Measurements from ENCODE around the gene RBM33.
"Not testable (repeated sequence)": the region's sequence is repeated elsewhere in the genome, so short reads cannot be mapped to it uniquely, and the experiment has no call there.

Gene RBM33

DNA sequence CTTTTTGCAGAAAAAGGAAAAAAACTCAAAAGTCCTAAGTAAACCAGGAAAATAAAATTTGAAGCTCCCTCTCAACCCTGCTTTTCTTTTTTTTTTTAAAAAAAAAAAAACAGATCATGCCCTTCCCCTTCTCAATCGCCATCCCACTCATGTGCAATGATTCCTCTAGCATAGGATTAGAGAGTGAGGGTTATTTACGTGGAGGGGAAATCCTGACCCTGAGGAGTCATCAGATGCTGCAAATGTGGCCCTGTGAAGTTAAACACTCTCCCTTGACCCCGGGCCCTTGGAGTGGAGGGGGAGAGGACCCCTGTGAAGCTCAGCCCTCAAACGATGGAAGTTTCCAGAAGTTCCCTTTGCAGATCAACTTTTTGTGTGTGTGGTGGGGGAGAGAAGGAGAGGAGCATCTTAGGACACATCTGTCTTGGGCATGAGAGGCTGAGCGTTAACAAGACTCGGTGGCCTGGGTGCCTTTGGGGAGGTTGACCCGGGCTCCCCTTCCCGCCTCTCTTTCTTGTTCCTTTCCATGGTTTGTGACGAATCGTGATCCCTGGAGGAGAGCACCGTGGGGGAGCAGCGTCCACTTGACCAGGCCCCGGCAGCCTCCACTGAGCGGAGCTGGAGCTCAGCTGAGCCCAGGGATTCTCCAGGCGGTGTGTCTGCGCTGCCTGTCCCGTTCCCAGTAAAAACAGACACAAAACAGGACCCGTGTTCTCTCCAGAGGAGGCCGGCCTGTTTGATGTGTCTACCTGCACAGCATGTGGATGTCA is 169.3 kb downstream of the RBM33 start:
- Histone ChIP-seq H3K4me3 (ENCODE audit: low read depth in 1 of 2, low read length in 2 of 2) (no peak overlapping the region), H3K36me3 (ENCODE audit: control insufficient read depth in 1 of 2, insufficient read depth in 2 of 2, low read length in 2 of 2) (no peaks in the 10 kb centered on the region), H3K27ac (ENCODE audit: low read length) (no peak overlapping the region), H3K4me1 (ENCODE audit: control insufficient read depth in 1 of 2, insufficient read depth in 2 of 2, low read length in 2 of 2) (peaks cover 0 to 27% of the 10 kb centered on the region in 2 donors), H3K9me3 (ENCODE audit: control insufficient read depth in 1 of 2, low read length in 2 of 2) (no peaks in the 10 kb centered on the region), H3K27me3 (ENCODE audit: low read depth, low read length) (peaks cover 38% of the 10 kb centered on the region)

GRCh38 chr7:155814316-155815276 is 170.1 kb downstream of the RBM33 start:
- Histone ChIP-seq H3K9me3 (ENCODE audit: control insufficient read depth in 1 of 2, low read length in 2 of 2) (no peaks in the 10 kb centered on the region), H3K27ac (ENCODE audit: low read length) (no peak overlapping the region), H3K27me3 (ENCODE audit: low read depth, low read length) (peaks cover 38% of the 10 kb centered on the region), H3K36me3 (ENCODE audit: control insufficient read depth in 1 of 2, insufficient read depth in 2 of 2, low read length in 2 of 2) (no peaks in the 10 kb centered on the region), H3K4me1 (ENCODE audit: control insufficient read depth in 1 of 2, insufficient read depth in 2 of 2, low read length in 2 of 2) (peaks cover 0 to 19% of the 10 kb centered on the region in 2 donors), H3K4me3 (ENCODE audit: low read depth in 1 of 2, low read length in 2 of 2) (no peak overlapping the region)

DNA sequence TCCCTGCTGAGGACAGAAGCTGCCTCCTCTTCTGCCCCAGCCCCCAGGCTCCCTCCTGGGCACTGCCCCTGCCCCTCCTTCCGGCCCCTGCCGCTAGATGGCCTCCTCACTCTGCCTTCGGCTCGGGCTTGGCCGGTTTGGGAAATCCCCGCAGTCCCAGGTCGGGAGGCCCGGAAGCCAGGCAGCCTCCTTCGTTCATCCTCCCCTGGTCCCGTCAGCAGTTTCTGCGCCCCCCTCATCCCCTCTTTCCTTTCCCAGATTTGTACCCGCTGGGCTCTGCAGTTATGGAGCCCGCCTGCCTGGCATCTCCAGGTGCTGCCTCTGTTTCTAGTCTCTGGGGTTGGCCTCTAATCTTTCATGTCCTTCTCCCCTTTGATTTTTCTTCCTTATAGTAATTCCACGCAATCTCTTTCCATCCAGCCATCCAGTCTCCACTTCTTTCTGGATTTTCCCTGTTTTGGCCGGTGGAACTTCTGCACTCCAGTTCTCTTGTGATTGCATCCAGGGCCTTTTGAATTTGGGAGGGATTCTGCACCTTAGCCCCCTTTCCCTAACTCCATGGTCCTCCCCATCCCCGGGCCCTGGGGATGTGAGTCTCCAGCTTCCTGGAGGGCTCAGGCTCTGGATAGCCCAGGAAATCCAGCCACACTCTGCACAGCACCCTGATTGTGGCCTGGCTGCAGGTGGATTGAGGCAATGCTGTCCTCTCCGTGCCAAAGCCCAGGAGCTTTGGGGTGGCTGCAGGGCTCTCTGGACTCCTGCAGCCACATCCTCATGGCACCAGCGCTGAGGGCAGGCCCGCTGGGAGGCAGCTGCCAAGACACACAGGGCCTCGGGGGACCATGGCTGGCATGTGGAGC is 171.1 kb downstream of the RBM33 start:
- Histone ChIP-seq H3K4me3 (ENCODE audit: low read depth in 1 of 2, low read length in 2 of 2) (no peak overlapping the region), H3K9me3 (ENCODE audit: control insufficient read depth in 1 of 2, low read length in 2 of 2) (no peaks in the 10 kb centered on the region), H3K4me1 (ENCODE audit: control insufficient read depth in 1 of 2, insufficient read depth in 2 of 2, low read length in 2 of 2) (peaks cover 0 to 9% of the 10 kb centered on the region in 2 donors), H3K36me3 (ENCODE audit: control insufficient read depth in 1 of 2, insufficient read depth in 2 of 2, low read length in 2 of 2) (no peaks in the 10 kb centered on the region), H3K27ac (ENCODE audit: low read length) (no peak overlapping the region), H3K27me3 (ENCODE audit: low read depth, low read length) (peaks cover 30% of the 10 kb centered on the region)

- Histone ChIP-seq H3K9me3 (ENCODE audit: control insufficient read depth in 1 of 2, low read length in 2 of 2) (no peaks in the 10 kb centered on the region), H3K4me3 (ENCODE audit: low read depth in 1 of 2, low read length in 2 of 2) (no peak overlapping the region), H3K27ac (ENCODE audit: low read length) (no peak overlapping the region), H3K36me3 (ENCODE audit: control insufficient read depth in 1 of 2, insufficient read depth in 2 of 2, low read length in 2 of 2) (no peaks in the 10 kb centered on the region), H3K27me3 (ENCODE audit: low read depth, low read length) (peaks cover 24% of the 10 kb centered on the region), H3K4me1 (ENCODE audit: control insufficient read depth in 1 of 2, insufficient read depth in 2 of 2, low read length in 2 of 2) (peaks cover 0 to 8% of the 10 kb centered on the region in 2 donors)
Observed at GRCh38 chr7:155816192-155816508, 171.7 kb downstream of the RBM33 start.

DNA sequence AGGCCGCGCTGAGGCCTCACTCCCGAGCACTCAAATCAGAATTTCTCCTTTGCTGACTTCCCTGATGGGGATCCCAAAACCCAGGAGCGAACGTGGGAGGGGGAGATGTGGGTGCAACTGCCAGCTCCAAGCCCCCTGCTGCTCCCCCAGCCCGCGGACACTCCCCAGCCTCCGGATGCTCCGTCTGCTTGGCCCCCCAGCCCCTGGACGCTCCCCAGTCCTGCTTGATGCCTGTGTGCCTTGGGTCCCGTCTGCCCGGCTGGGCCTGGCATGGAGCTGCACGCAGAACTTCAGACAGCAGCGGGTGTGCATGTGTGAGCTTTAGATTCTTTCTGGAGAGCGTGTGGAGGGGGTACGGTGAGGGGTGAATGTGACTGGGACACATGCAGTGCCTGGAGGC is 172.5 kb downstream of the RBM33 start:
- no peak overlapping the region for H3K27ac ChIP-seq (ENCODE audit: low read length)
- no peak overlapping the region for H3K4me3 ChIP-seq (ENCODE audit: low read depth in 1 of 2, low read length in 2 of 2)
- no peaks in the 10 kb centered on the region for H3K9me3 ChIP-seq (ENCODE audit: control insufficient read depth in 1 of 2, low read length in 2 of 2)
- H3K36me3 ChIP-seq (ENCODE audit: control insufficient read depth in 1 of 2, insufficient read depth in 2 of 2, low read length in 2 of 2): no peaks in the 10 kb centered on the region
- H3K27me3 ChIP-seq (ENCODE audit: low read depth, low read length): peaks cover 16% of the 10 kb centered on the region
- H3K4me1 ChIP-seq (ENCODE audit: control insufficient read depth in 1 of 2, insufficient read depth in 2 of 2, low read length in 2 of 2): peaks cover 0 to 3% of the 10 kb centered on the region in 2 donors

DNA sequence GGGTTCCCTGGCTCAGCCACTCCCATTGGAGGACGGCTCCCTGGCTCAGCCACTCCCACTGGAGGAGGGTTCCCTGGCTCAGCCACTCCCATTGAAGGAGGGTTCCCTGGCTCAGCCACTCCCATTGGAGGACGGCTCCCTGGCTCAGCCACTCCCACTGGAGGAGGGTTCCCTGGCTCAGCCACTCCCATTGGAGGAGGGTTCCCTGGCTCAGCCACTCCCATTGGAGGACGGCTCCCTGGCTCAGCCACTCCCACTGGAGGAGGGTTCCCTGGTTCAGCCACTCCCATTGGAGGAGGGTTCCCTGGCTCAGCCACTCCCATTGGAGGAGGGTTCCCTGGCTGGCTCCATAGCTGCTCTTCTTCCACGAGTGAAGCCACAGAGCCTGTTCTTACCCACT is 173.1 kb downstream of the RBM33 start:
- H3K36me3 ChIP-seq (ENCODE audit: control insufficient read depth in 1 of 2, insufficient read depth in 2 of 2, low read length in 2 of 2); H3K27ac ChIP-seq (ENCODE audit: low read length); H3K4me1 ChIP-seq (ENCODE audit: control insufficient read depth in 1 of 2, insufficient read depth in 2 of 2, low read length in 2 of 2); H3K4me3 ChIP-seq (ENCODE audit: low read depth in 1 of 2, low read length in 2 of 2); H3K9me3 ChIP-seq (ENCODE audit: control insufficient read depth in 1 of 2, low read length in 2 of 2): not testable (repeated sequence)
- peaks cover 12% of the 10 kb centered on the region for H3K27me3 ChIP-seq (ENCODE audit: low read depth, low read length)

DNA sequence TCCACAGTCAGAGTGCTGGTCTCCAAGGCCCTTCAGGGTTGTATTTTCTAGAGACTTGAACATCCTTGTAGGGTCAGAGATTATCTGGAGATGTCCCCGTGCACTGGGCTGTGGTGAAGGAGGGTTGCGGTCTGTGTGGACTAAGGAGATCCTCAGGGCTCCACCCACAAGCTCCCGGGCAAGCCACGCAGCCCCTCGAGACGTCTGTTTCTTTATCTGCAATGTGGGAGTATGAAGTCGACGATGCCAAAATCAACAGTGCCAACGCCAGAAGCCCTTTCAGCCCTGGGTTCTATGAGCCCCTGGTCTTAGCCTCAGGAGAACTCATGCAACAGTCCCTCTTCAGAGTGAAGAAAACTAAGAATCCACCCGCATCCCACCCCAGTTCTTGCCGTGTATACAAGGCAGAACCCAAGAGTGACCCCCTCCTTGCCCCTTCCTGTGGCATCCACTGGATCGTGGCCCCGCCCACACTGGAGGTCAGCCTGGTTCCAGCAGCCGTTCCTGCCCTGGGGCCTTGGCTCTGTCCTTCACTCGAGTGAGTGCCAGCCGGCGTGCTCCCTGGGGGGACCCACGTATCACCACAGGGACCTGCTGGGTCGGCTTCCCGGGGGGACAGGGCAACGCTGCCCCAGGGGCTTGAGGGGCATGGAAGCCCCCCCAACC is 173.8 kb downstream of the RBM33 start:
- Histone ChIP-seq H3K27me3 (ENCODE audit: low read depth, low read length) (peaks cover 7% of the 10 kb centered on the region), H3K4me1 (ENCODE audit: control insufficient read depth in 1 of 2, insufficient read depth in 2 of 2, low read length in 2 of 2) (no peaks in the 10 kb centered on the region), H3K36me3 (ENCODE audit: control insufficient read depth in 1 of 2, insufficient read depth in 2 of 2, low read length in 2 of 2) (no peaks in the 10 kb centered on the region), H3K4me3 (ENCODE audit: low read depth in 1 of 2, low read length in 2 of 2) (no peak overlapping the region), H3K27ac (ENCODE audit: low read length) (no peak overlapping the region), H3K9me3 (ENCODE audit: control insufficient read depth in 1 of 2, low read length in 2 of 2) (no peaks in the 10 kb centered on the region)

DNA sequence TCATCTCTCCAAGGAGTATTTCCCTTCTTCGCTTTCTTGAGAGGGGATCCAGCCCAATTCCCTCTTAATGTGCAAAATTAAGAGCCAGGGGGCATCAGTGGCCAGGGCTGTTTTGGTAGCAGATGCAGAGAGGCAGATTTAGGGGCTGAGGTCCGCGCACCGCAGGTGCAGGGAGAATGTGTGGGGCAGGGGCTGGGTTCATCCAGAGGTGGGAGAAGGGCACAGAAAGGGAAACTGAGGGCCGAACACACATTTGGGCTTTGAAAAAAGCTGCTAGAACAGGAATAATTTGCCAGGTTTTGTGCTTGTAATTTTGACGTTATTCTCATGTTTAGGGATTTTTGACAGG is 174.3 kb downstream of the RBM33 start:
- no peak overlapping the region for H3K27ac ChIP-seq (ENCODE audit: low read length)
- peaks cover 4% of the 10 kb centered on the region for H3K27me3 ChIP-seq (ENCODE audit: low read depth, low read length)
- H3K36me3 ChIP-seq (ENCODE audit: control insufficient read depth in 1 of 2, insufficient read depth in 2 of 2, low read length in 2 of 2): no peaks in the 10 kb centered on the region
- no peaks in the 10 kb centered on the region for H3K4me1 ChIP-seq (ENCODE audit: control insufficient read depth in 1 of 2, insufficient read depth in 2 of 2, low read length in 2 of 2)
- H3K4me3 ChIP-seq (ENCODE audit: low read depth in 1 of 2, low read length in 2 of 2): no peak overlapping the region
- no peaks in the 10 kb centered on the region for H3K9me3 ChIP-seq (ENCODE audit: control insufficient read depth in 1 of 2, low read length in 2 of 2)

DNA sequence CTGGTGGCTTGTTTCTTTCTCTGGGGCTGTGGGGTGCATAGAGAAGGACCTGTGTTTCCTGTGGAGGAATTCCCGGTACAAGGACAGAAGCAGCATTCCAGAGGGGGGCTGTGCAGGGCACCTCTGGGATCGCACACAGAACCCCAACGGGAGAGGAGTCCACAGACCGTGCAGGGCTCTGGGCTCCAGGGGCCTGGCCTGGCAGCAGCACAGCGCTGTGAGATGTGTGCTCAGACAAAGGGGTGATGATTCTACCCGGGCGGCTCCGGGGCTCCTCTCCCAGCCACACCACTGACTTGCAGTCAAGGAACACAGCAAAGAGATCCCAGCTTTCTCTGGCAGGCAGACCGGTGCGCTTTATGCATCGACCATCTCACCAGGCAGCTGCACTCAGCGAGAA is 174.7 kb downstream of the RBM33 start:
- Histone ChIP-seq H3K27me3 (ENCODE audit: low read depth, low read length) (peaks cover under 1% of the 10 kb centered on the region), H3K4me1 (ENCODE audit: control insufficient read depth in 1 of 2, insufficient read depth in 2 of 2, low read length in 2 of 2) (no peaks in the 10 kb centered on the region), H3K36me3 (ENCODE audit: control insufficient read depth in 1 of 2, insufficient read depth in 2 of 2, low read length in 2 of 2) (no peaks in the 10 kb centered on the region), H3K27ac (ENCODE audit: low read length) (no peak overlapping the region), H3K9me3 (ENCODE audit: control insufficient read depth in 1 of 2, low read length in 2 of 2) (no peaks in the 10 kb centered on the region), H3K4me3 (ENCODE audit: low read depth in 1 of 2, low read length in 2 of 2) (no peak overlapping the region)

GRCh38 chr7:155820246-155820645 is 175.8 kb downstream of the RBM33 start:
- Histone ChIP-seq H3K27me3 (ENCODE audit: low read depth, low read length) (no peaks in the 10 kb centered on the region), H3K9me3 (ENCODE audit: control insufficient read depth in 1 of 2, low read length in 2 of 2) (no peaks in the 10 kb centered on the region), H3K4me3 (ENCODE audit: low read depth in 1 of 2, low read length in 2 of 2) (no peak overlapping the region), H3K36me3 (ENCODE audit: control insufficient read depth in 1 of 2, insufficient read depth in 2 of 2, low read length in 2 of 2) (no peaks in the 10 kb centered on the region), H3K27ac (ENCODE audit: low read length) (no peak overlapping the region), H3K4me1 (ENCODE audit: control insufficient read depth in 1 of 2, insufficient read depth in 2 of 2, low read length in 2 of 2) (no peaks in the 10 kb centered on the region)
